GM12891 (cell line): Measurements from ENCODE around the gene IQCB1.

Source experiments
- DNase-seq: peaks from one replicate; pipeline ENCODE4 v3.0.0; 2011; ENCODE audit warnings: low spot score; ENCODE audit not compliant: insufficient read length
- FAIRE-seq: peaks from 2 replicates; lab custom pipeline; 2011; peaks lifted over from hg19 to GRCh38; lab: Jason Lieb, UNC
- PAX5 ChIP-seq: IDR thresholded peaks from 2 replicates; pipeline ENCODE4 v1.6.1; 2011; ENCODE audit warnings: low read length, moderate library complexity, mild to moderate bottlenecking; ENCODE audit not compliant: insufficient read depth, severe bottlenecking
- POLR2A ChIP-seq: IDR thresholded peaks from 2 replicates; pipeline ENCODE4 v1.6.1; 2011; ENCODE audit warnings: low read depth, low read length, control low read depth
- POLR2AphosphoS5 ChIP-seq: IDR thresholded peaks from 2 replicates; pipeline ENCODE4 v1.6.1; 2011; ENCODE audit warnings: low read depth, low read length, control low read depth
- POU2F2 ChIP-seq: IDR thresholded peaks from 2 replicates; pipeline ENCODE4 v1.6.1; 2011; ENCODE audit warnings: low read depth, mild to moderate bottlenecking, control low read depth, low read length, moderate library complexity
- SPI1 ChIP-seq: IDR thresholded peaks from 2 replicates; pipeline ENCODE4 v1.6.1; 2011; ENCODE audit warnings: low read depth, low read length, control low read depth
- TAF1 ChIP-seq: IDR thresholded peaks from 2 replicates; pipeline ENCODE4 v1.6.1; 2011; ENCODE audit warnings: low read depth, low read length, control low read depth

The IQCB1 gene

DNA sequence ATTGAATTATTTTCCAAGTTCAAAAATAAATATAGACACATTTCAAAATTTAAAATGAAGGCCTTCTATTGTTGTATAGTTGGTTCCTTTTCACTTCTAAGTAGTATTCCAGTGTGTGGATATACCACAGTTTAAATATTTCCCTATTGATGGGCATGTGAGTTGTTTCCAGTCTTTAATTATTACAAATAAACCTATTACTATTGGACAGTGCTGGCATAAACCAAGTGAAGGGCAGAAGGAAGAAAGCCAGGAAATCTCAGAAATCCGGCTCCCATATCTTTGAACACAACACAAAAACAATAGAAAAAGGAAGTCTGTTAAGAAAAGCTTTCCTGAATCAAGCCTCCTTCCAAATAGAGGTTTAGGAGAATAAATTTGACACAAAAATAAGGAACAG, 111.4 kb downstream of the IQCB1 start:
- TF ChIP-seq POLR2A (no peak), TAF1 (no peak), POLR2AphosphoS5 (no peak)
- DNase-seq: no peak
- no peak for FAIRE-seq

DNA sequence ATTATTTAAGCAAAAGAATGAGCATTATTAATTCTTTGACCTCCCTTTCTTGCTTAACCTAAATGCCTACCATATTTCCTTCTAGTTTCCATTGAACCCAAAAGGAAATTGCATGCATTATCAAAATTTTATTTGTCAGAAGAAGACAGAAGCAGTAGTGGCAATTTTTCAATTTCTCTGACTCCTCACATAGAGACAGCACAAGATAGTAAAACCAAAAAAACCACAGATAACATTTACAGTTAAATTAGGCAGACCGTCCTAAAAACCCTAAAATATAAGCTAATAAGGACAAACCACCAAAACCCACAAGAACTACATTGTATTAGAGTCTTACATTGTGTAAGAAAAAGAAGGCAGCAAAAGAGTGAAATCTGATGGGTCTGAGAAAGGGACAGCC, 112.4 kb downstream of the IQCB1 start:
- TF ChIP-seq SPI1 (no peak), POU2F2 (no peak), POLR2AphosphoS5 (no peak), PAX5 (no peak), POLR2A (no peak), TAF1 (no peak)
- no peak for DNase-seq
- no peak for FAIRE-seq

DNA sequence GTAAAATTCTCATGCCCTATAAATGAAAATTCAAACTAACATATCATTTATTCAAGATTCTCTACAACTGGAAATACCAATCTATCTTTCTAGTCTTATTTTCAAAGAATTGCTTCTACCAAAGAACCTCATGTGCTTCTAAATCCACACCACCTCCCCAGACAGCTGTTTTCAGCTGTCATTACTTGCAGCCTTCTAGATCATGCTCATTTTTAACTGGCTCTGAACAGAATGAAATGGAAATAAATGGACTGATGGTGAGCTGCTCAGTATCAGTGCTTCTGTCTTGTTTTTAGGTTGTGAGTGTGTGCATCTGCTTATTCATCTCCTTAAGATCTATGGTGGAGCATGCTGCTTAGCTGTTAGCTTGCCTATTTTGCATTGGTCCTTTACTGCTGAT, 114.7 kb downstream of the IQCB1 start:
- no peak for FAIRE-seq
- TF ChIP-seq POLR2A (no peak), TAF1 (no peak), POLR2AphosphoS5 (no peak), SPI1 (no peak), POU2F2 (no peak), PAX5 (no peak)
- no peak for DNase-seq
